KG1 (cell line): ENCODE measurements around the gene SIPA1L2.

Experiments used
- DNase-seq: peaks from one replicate; lab custom pipeline; 2025; lab: John Stamatoyannopoulos, UW

The SIPA1L2 gene

DNA sequence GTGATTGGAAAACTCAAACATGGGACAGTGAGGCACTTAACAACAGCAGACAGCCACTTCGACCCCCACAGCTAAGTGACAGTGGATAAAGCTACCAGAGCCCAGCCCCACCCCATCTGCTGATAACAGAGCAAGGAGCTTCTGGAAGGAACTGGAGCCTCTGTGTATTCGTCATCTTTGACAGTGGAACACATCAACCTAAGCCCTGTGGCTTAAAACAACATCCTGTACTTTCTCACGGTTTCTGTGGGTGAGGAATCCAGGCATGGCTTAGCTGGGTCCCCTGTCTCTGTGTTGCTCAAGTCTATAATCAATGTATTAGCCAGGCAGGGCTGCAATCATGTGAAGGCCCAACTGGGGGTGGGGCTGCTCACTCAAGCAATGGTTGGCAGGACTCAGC is 18.4 kb upstream of the SIPA1L2 start:
- no peak for DNase-seq

DNA sequence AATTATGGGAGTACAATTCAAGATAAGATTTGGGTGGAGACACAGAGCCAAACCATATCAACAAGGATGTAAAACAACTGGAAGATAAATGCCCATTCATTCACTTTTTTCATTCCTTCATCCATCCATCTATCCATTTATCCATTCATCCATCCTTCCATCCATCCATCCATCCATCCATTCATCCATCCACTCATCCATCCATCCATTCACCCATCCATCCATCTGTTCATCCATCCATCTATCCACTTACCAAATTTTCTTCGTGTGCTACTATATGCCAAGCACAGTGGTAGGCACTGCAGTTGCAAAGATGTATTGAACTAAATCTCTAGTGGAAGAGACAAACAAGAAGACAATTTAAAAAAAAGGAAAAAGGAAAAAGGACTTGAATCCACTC is 14.3 kb upstream of the SIPA1L2 start:
- no peak for DNase-seq

DNA sequence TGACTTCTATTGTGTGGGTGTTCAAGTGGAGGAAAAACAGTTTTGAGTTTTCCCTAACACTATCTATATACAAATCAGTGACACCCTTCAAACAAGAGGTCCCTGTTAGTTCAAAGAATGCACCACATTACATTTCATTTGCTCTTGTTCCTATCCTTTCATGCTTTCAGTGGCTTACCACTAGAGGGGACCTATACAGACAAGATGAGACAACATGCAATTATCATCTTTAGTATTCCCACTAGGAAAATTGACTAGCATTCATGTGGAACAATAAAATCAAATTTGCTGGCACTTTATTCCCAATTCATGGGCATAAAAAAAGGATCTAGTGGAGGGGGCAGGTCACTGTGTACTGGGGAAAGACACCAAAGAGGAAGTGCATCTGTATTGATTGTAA is 13.3 kb upstream of the SIPA1L2 start:
- DNase-seq, result no peak

DNA sequence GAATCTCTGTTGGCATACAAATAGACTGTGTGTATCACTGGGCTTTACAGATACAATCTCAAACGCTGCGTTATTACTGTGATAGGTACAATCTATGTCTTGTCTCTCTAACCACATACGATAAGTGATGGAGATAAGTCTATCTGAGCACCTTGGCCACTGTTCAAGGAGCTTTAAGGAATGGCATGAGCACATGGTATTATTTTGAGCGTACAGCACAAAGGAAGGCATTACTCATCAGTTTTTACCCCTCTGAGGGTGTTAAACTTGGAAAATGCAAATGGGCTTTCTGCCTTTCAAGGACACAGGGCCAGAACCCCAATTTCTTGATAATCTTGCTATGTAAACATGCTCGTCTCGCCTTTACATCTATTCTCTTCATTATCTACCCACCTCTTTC is 11.6 kb upstream of the SIPA1L2 start:
- DNase-seq, result no peak

DNA sequence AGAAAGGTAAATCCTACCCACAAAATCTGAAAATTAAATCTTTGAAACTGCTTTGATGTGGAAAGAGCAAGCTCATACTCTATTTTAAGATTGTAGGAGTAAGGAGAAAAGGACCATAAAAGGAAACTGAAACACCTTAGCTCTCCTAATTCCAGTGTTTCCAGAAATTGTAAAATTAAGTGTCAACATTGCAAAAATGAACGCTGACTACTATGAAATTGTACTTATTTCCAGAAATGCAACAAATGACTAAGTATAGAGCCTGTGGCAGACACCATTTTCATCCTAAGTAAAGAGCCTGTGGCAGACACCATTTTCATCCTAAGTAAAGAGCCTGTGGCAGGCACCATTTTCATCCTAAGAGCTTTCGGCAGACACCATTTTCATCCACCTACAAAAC is 6.9 kb upstream of the SIPA1L2 start:
- no peak for DNase-seq

DNA sequence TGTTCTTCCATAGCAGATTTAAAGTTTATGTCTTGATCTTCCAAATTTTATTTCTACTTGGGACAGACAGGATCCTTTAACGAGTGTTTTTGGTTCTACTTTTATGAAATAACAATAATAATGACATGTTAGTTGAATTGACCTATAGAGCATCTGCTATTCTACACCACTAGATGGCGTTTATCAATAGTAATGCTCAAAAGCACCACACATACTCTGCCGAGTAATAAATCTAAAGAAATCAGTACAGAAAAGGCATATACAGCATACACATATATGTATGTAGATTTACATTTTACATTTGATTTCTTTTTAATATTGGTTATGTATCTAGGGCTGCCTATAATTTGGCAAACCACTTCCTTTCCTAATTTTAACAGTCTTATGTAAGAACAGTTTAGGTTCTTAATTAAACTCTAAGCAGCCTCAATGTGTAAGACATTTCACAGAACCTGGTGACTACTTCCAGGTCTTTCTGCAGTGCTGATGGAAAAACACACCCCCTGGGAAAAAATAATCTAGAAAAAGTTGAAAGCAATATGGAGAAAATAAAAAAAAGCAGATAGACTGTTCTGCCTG is 5.9 kb upstream of the SIPA1L2 start:
- peak; percentile 30 for DNase-seq

DNA sequence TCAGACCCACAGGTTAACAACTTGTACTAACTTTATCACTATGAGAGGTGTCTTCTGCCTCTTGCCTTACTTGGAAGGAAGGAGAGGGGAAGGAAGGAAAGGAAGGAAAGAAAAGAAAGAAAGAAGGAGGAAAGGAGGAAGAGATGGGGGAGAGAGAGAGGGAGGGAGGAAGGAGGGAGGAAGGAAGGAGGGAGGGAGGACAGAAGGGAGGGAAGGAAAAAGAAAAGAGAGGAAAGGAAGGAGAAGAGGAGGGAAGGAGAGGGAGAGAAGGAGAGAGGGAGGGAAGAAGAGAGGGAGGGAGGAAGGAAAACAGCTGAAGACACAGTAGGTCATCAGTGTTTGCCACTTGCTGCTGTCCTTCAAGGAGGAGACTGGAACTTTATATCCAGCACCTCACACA is 5.3 kb upstream of the SIPA1L2 start:
- no peak for DNase-seq

DNA sequence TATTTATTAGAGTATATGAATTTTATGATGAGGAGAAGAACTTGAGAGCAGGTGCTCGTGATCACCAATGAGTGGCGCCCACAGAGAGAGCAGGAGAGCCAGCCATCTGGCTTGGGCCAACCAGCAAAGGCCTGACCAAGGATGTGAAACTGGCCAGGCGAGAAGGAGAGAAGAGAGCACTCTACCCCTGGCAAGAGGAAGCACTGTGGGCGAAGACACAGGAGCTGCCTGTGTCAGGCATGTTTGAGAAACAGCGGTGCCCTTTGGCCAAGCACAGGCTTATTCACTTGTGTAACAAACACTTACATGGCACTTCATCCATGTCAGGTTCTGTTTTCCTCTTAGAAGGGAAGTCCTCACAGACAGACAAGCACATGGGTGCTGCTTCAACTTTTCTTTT is 4.2 kb upstream of the SIPA1L2 start:
- no peak for DNase-seq

DNA sequence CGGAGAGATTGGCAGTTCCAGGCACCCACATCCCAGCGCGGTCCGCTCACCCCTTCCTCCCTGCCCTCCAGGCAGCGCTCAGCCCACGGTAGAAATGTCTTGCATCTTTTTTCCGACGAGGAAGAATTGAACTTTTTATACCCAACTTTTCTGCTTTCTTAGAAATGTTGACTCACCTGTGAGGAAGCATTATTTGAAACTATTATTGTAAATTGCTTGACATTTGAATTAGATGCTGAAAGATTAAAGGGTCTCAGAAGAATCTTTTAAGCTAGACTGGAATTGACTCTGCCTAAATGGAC is 912 bp upstream of the SIPA1L2 start:
- no peak for DNase-seq

DNA sequence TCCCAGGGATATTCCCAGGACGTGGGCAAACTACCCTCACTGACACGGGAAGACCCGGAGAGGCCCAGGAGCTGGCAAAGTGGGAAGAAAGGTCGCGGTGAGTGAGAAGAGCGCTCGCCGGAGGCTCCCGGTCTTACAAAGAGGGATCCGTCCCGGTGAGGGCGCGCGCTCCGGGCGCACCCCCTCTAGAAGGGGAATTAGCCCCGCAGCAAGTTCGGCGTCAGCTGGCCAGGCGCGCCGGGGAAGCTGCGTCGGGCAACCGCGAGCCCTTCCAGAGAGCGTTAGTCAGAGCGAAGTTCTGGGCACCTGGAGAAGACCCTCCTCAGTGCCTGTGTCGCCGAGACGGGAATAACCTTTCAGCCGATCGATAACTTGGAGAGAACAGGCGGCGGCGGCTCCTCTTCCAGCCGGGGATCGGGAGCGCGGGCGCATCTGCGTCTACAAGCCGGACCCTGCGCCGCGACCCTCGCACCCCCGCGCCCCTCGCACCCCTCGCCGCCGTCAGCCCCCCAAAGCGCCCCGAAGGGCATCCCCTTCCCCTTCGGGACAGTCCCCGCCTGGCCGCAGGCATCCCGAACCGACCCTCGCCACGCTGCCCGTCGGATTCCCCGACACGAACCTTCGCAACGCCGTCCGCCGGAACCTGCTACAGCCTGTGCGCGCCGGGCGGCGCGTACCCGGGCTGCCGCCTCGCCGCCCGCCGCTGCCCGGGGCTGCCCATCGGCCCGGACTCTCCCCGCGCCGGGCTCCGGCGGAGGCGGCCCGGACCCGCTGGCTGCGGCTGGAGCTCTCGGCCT is 485 bp downstream of the SIPA1L2 start:
- no peak for DNase-seq

DNA sequence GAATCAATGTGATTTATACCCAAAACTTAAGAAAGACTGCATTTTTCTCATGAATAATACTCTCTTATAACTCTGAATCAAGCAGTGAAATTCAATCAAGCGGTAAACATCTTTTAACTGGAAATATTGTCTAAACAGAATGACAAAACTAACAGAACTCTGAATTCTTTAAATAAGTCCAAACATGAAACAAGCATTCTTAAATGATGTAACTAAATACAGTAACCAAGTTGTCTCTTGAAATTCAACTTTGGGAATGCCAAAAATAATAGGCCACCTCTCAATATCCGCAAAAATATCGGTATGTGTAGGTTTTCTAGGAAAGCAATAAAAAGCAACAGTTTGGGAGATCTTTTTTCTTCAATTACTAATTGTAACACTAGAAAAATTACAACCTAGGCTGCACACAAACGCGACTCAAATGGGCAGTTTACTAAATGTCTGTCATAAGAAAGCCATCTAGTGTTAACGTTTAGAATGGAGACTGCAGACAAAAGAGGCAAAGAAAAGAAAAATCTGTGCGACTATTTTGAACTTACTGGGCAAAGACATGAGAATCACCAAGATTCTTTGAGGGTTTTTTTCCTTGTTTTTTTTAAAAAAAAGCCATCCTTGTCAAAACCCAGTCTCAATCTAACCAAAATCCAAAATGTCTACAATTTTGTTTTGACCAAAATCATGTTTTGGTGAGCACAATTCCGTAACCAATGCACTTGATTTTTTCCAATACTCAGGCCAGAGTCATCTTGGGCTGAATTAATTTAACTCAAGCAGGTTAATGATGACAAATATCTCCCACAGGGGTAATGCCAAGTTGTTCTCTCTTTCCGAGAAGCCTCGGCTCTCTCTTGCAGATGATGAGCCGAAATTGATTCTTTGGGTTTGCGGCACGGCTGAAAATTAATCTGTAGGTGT is 1.3 kb downstream of the SIPA1L2 start:
- peak; percentile 9 for DNase-seq

DNA sequence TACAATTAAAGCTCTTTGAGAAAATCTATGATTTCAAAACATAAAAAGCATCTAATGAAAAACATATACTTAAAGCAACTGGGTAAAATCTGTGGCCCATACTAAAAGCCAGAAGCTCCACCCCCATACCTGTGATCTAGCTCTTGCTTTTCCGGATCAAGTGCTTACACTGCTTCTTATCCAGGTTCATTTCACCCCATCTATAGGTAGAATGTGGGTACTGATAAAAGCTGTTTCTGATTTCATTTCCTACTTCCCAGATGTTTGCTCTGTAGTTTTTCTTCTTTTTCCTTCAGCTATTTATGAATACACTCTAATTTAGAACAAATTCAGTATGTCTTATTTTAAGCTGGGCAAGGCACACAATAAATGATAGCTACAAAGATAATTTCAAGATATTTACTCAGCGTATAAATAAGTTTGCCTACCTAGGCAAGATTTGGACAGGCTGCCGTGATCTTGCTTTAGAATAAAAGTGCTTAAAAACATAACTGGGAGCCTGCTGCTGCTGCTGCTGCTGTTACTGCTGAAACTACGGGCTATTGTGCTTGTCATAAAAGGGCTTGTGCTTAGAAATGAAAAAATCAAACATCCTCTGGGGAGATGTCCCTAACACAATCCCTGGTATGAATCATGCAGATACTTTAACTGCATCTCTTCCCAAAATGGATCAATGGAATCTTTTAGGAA is 2.1 kb downstream of the SIPA1L2 start:
- no peak for DNase-seq

DNA sequence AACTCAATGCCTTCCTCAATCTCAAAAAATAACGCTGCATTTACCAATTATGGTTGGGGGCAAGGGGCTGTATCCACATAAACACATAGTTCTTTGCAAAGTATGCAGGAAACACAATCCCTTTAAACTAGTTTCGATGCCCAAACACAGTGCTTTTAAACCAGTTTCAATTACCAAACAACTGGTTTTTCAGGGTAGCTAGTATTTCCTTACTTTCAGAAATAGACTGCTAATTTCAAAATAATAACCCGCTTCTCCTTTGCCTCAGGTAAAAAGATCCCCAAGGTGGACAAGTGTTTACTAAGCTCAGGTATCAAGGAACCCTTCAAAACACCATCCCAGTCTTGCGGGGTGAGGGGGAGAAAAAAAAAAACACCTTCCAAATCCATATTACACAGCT is 2.8 kb downstream of the SIPA1L2 start:
- no peak for DNase-seq

DNA sequence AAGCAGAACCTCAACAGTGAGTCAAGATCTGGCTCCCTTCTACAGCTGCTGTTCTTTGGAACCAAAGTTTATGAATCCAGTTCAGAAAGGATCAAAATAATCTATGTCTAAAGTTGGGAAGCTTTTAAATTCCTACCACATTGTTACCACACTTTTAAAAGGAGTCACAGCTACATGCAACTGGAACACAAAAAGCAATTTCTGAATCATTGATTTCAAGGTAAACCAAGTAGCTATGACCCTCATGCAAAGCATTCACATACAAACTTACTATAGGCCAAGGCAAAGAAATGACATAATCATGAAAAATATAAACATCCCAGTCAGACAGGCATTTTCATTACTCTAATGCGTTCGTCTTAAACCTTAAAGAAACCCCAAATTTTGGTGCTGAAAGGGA is 3.5 kb downstream of the SIPA1L2 start:
- DNase-seq, result no peak

DNA sequence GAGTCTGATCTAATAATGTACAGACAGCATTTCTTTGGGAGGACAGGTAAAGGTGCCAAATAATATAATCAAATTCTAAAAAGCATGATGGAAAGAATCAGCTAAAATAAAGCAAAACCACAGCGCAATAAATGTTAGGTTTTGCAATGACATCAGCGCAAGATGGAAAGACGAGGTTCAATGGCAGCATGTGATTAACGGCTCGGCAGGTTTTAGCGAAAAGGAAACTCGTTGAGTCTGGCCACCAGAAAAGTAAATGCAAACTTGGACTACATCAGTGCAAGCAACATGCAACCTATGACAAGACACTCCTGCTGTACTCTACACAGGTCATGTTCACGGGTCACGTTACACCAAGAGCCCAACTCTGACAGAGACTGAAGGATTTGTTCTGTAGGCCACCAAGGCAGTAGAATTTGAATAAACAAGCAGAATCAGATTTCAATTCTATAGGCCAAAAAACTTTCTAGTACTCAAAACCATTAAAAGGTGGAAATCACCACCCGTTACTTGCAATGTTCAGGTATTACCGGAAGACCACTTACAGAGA is 4.5 kb downstream of the SIPA1L2 start:
- DNase-seq, result no peak

DNA sequence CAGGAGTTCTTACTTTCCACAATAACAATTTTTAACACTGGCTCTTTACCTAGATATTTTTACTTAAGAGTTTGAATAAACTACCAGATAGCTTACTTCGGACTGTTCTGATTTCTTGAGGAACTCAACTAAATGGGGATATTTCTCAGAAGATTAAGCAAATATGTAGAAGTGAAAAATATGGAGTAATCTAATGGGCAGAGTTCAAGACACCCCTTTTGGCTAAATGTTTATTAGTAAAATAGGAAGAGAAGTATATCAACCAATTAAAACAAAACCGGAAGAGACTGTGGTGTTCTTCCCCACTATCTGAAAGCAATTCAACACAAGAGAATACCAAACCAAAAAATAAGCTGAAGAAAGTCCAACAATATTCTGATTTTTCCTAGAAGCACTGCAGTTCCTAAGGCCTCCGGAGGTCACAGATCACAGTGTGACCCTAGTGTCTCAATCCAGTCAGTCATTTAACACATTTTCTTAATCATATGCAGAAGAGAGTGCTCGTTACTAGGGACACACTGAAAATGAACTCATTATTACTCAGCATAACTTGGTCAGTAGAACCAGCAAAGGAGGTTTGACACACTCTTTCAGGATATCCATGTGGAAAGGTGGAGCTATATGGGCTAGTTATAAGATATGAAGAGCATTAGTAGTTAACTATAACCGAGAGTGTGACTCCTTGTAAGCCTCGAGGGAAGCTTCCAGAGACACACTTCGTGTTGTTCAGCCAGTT is 5.2 kb downstream of the SIPA1L2 start:
- DNase-seq, result no peak

DNA sequence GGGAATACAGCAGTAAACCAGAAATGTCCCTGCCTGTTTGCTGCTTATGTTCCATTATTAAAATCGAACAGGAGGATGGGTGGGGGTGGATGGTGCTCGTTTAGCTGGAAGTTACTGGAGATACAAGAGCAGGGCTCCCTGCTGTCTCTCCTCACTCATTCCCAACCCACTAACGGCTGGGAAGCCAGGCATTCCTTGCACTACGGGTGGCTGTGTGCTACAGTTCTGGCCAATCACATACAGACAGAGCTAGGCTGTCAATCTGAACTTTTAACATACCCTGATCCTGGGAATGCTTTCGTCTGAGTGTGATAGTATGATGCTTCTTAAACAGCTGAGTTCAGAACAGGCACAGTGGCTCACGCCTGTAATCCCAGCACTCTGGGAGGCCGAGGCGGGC is 7.0 kb downstream of the SIPA1L2 start:
- DNase-seq, result no peak

DNA sequence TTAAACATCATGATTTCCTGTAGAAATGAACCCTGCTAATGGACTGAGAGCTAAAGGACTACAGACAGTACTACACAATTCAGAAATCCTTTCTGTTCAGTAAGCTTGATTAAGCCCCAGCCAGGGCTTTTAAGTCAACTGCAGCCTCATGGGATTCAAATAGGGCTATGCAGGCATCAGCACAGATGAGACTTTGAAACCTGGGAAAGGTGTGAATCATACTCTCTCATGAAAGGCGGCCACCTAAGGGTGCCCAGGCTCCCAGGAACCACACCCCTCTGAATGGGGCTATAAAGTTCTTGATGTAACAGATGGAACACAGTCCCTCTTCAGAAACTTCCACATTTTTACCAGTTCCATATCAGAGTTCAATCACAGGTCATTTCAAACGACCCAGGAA is 7.6 kb downstream of the SIPA1L2 start:
- DNase-seq, result no peak

DNA sequence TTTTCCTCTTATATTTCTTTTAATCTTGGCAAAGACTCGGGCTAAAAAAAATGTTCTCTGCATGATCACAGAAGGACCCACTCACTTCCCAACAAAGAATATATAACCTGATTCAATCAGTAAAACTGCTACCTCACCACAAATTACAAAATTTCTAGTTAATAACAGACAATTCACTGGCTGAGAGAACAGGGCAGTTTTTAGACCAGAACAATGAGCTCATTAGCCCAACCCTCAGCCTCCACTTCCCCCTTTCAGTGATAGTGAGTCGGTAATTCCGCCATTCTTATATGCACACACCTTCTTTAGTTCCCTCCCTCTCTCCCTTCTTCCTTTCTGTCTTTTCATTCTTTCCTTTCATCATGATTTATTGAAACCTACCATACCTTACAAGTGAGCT is 8.9 kb downstream of the SIPA1L2 start:
- DNase-seq, result no peak

DNA sequence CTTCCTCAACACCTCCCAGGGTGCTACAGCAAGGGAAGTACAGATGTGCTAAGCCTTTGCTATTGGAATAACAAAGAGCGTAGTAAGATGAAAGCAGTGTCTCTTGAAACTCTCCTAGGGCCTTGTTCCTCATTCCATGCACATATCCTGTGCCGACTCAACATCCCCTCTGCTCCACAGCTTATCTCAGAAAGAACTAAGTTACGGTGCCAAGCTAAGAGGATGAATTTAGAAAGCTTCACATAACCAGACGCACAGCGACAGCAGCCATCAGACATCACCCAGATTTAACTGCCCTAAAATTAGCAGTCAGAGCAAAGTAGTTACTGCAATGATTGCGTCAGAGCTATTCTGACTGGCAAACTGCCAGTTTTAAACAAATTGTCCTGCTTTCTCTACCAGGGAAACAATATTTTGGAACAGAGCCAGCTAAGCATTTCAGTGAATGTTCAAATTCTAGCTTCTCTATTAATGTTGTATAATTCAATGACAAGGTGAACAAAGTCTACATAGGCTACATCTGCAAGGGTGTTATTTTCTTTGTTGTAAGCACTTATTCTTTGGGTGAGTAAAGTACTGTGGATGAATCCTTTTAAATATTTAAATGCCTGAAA is 9.5 kb downstream of the SIPA1L2 start:
- DNase-seq, result peak; percentile 10

DNA sequence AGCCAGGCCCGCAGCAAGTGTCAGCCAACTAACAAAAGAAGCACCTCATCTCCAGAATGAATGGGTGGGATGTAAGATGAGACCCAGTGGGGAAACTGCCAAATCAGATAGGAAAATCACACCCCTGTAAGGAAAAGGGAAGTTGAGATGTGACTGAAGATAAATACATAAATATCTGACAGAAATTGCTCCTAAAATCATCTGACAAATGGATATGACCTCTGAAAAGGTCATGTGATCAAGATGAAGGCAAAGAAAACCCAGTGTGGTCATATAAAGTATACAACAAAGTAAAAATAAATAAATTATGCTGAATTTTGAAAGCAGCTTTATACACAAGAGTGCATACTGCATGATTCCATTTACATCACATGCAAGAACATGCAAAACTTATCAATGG is 12.7 kb downstream of the SIPA1L2 start:
- DNase-seq, result no peak
